HEK293 (cell line): ENCODE results near the gene CSNK1G3.

Experiments
- EGR2 ChIP-seq: fragments of 450-650 bp; formaldehyde crosslinking; IDR thresholded peaks from 2 replicates; pipeline ENCODE4 v1.5.1; 2016; ENCODE audit warnings: low read depth, missing biosample characterization, missing genetic modification characterization
- GLI4 ChIP-seq: fragments of 450-650 bp; formaldehyde crosslinking; IDR thresholded peaks from 2 replicates; pipeline ENCODE4 v1.5.1; 2016; ENCODE audit warnings: missing biosample characterization, missing genetic modification characterization
- KLF16 ChIP-seq: fragments of 450-650 bp; formaldehyde crosslinking; IDR thresholded peaks from 2 replicates; pipeline ENCODE4 v1.5.1; 2017; ENCODE audit warnings: missing biosample characterization, missing genetic modification characterization
- ZEB2 ChIP-seq: fragments of 450-650 bp; formaldehyde crosslinking; IDR thresholded peaks from 2 replicates; pipeline ENCODE4 v1.5.1; 2016; ENCODE audit warnings: missing biosample characterization, missing genetic modification characterization
- ZNF184 ChIP-seq: fragments of 450-650 bp; IDR thresholded peaks from 2 replicates; pipeline ENCODE4 v1.5.1; 2018; ENCODE audit warnings: missing biosample characterization, mild to moderate bottlenecking, missing genetic modification characterization
- ZNF341 ChIP-seq: fragments of 450-650 bp; formaldehyde crosslinking; IDR thresholded peaks from 2 replicates; pipeline ENCODE4; 2016; ENCODE audit warnings: low read depth, missing biosample characterization, missing genetic modification characterization
- ZNF629 ChIP-seq: fragments of 450-650 bp; formaldehyde crosslinking; IDR thresholded peaks from 2 replicates; pipeline ENCODE4 v1.5.1; 2017; ENCODE audit warnings: missing biosample characterization, missing genetic modification characterization
- ZNF76 ChIP-seq: fragments of 450-650 bp; formaldehyde crosslinking; IDR thresholded peaks from 2 replicates; pipeline ENCODE4; 2016; ENCODE audit warnings: low read depth, missing biosample characterization, missing genetic modification characterization, borderline replicate concordance
- ZNF785 ChIP-seq: fragments of 450-650 bp; formaldehyde crosslinking; IDR thresholded peaks from 2 replicates; pipeline ENCODE4 v1.5.1; 2016; ENCODE audit warnings: missing biosample characterization, missing genetic modification characterization
- ZNF791 ChIP-seq: fragments of 450-650 bp; formaldehyde crosslinking; IDR thresholded peaks from 2 replicates; pipeline ENCODE4 v1.5.1; 2016; ENCODE audit warnings: missing biosample characterization, missing genetic modification characterization
- TF ChIP-seq, protein P1 (sequence below): fragments of 450-650 bp; formaldehyde crosslinking; IDR thresholded peaks from 2 replicates; pipeline ENCODE4 v1.5.1; 2016; ENCODE audit warnings: missing biosample characterization, missing genetic modification characterization
- TF ChIP-seq, protein P2 (sequence below): fragments of 450-650 bp; formaldehyde crosslinking; IDR thresholded peaks from 2 replicates; pipeline ENCODE4 v1.5.1; 2016; ENCODE audit warnings: missing biosample characterization, missing genetic modification characterization
- TF ChIP-seq, protein P3 (sequence below): fragments of 450-650 bp; formaldehyde crosslinking; conservative IDR thresholded peaks from 2 replicates; pipeline ENCODE4 v1.5.1; 2016; ENCODE audit warnings: low read depth, missing biosample characterization, missing genetic modification characterization
- TF ChIP-seq, protein P4 (sequence below): fragments of 450-650 bp; formaldehyde crosslinking; IDR thresholded peaks from 2 replicates; pipeline ENCODE4 v1.5.0; 2017; ENCODE audit warnings: missing biosample characterization, missing genetic modification characterization, borderline replicate concordance
- TF ChIP-seq, protein P5 (sequence below): sonication (generic); formaldehyde crosslinking; IDR thresholded peaks from 2 replicates; pipeline ENCODE4 v1.8.1; 2022; ENCODE audit warnings: mild to moderate bottlenecking, moderate library complexity, missing genetic modification reagents
- TF ChIP-seq, protein P6 (sequence below): fragments of 450-650 bp; formaldehyde crosslinking; IDR thresholded peaks from 2 replicates; pipeline ENCODE4 v1.5.1; 2016; ENCODE audit warnings: missing biosample characterization, missing genetic modification characterization
- TF ChIP-seq, protein P7 (sequence below): fragments of 450-650 bp; formaldehyde crosslinking; IDR thresholded peaks from 2 replicates; pipeline ENCODE4 v1.5.1; 2016; ENCODE audit warnings: missing biosample characterization, missing genetic modification characterization

Gene CSNK1G3

DNA sequence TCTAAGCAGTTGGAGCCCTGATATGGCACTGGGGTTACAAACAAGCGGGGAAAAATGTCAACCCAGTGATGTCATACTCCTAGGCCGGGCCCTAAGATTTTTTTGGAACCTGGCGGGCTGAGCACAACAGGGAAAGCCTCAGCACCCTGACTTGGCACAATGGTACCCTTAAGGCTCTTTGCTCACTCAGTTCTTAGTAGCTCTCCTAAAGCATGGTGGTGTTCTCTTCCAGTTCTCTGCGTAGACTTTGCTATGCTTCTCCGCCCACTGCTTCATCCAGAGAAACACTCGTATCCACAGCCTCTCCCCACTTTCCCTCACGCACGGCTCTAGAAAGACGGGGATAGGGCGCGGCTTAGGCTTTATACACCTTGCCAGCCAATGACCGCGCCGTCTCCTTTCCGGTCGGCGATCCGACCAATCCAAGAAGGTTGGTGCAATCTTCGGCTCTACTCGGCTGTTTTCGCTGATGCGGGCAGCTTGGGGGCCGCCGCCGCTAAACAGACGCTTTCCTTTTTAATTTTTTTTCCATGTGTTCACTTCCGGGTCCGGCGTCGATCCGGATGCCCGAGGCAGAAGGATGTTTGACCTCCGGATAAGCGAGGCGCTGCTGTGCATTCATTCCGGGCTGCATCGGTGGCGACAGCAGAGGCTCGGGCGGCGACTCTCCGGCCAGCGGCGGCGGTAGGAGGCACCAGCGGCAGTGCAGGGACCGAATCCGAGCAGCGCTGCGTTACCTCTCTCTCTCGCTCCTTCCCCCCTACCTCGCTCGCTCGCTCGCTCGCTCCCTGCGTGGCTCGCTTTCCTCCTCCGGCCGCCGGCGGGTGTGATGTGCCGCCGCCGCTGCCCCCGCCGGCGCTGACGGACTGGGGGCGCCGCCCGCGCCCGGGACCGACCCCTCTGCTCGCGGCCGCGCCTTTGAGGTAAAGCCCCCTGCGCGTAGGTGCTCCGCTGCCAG is at the start of gene CSNK1G3 (continued):
- peak; percentile 92 for TF ChIP-seq ZNF629 (tag by site-specific recombination)
- TF ChIP-seq ZNF785 (tag by site-specific recombination) = no peak
- TF ChIP-seq, protein P1, sequence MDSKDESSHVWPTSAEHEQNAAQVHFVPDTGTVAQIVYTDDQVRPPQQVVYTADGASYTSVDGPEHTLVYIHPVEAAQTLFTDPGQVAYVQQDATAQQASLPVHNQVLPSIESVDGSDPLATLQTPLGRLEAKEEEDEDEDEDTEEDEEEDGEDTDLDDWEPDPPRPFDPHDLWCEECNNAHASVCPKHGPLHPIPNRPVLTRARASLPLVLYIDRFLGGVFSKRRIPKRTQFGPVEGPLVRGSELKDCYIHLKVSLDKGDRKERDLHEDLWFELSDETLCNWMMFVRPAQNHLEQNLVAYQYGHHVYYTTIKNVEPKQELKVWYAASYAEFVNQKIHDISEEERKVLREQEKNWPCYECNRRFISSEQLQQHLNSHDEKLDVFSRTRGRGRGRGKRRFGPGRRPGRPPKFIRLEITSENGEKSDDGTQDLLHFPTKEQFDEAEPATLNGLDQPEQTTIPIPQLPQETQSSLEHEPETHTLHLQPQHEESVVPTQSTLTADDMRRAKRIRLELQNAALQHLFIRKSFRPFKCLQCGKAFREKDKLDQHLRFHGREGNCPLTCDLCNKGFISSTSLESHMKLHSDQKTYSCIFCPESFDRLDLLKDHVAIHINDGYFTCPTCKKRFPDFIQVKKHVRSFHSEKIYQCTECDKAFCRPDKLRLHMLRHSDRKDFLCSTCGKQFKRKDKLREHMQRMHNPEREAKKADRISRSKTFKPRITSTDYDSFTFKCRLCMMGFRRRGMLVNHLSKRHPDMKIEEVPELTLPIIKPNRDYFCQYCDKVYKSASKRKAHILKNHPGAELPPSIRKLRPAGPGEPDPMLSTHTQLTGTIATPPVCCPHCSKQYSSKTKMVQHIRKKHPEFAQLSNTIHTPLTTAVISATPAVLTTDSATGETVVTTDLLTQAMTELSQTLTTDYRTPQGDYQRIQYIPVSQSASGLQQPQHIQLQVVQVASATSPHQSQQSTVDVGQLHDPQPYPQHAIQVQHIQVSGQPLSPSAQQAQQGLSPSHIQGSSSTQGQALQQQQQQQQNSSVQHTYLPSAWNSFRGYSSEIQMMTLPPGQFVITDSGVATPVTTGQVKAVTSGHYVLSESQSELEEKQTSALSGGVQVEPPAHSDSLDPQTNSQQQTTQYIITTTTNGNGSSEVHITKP (tag by site-specific recombination) = no peak
- TF ChIP-seq ZNF76 = peak; percentile 42; the same call in 1 of the 2 replicates
- 0 out of 2 replicates have a peak, but pooled peaks have one; percentile 29 for TF ChIP-seq GLI4 (tag by site-specific recombination)
- TF ChIP-seq, protein P2, sequence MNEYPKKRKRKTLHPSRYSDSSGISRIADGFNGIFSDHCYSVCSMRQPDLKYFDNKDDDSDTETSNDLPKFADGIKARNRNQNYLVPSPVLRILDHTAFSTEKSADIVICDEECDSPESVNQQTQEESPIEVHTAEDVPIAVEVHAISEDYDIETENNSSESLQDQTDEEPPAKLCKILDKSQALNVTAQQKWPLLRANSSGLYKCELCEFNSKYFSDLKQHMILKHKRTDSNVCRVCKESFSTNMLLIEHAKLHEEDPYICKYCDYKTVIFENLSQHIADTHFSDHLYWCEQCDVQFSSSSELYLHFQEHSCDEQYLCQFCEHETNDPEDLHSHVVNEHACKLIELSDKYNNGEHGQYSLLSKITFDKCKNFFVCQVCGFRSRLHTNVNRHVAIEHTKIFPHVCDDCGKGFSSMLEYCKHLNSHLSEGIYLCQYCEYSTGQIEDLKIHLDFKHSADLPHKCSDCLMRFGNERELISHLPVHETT (tag by site-specific recombination) = no peak; the same call in 1 of the 2 replicates
- 0 out of 2 replicates have a peak, but pooled peaks have one; percentile 10 for TF ChIP-seq ZNF791 (tag by site-specific recombination)
- no peak; the same call in 1 of the 2 replicates for TF ChIP-seq ZNF184 (tag by site-specific recombination)
- TF ChIP-seq, protein P3, sequence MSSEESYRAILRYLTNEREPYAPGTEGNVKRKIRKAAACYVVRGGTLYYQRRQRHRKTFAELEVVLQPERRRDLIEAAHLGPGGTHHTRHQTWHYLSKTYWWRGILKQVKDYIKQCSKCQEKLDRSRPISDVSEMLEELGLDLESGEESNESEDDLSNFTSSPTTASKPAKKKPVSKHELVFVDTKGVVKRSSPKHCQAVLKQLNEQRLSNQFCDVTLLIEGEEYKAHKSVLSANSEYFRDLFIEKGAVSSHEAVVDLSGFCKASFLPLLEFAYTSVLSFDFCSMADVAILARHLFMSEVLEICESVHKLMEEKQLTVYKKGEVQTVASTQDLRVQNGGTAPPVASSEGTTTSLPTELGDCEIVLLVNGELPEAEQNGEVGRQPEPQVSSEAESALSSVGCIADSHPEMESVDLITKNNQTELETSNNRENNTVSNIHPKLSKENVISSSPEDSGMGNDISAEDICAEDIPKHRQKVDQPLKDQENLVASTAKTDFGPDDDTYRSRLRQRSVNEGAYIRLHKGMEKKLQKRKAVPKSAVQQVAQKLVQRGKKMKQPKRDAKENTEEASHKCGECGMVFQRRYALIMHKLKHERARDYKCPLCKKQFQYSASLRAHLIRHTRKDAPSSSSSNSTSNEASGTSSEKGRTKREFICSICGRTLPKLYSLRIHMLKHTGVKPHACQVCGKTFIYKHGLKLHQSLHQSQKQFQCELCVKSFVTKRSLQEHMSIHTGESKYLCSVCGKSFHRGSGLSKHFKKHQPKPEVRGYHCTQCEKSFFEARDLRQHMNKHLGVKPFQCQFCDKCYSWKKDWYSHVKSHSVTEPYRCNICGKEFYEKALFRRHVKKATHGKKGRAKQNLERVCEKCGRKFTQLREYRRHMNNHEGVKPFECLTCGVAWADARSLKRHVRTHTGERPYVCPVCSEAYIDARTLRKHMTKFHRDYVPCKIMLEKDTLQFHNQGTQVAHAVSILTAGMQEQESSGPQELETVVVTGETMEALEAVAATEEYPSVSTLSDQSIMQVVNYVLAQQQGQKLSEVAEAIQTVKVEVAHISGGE (tag by site-specific recombination) = peak; percentile 96
- TF ChIP-seq, protein P4, sequence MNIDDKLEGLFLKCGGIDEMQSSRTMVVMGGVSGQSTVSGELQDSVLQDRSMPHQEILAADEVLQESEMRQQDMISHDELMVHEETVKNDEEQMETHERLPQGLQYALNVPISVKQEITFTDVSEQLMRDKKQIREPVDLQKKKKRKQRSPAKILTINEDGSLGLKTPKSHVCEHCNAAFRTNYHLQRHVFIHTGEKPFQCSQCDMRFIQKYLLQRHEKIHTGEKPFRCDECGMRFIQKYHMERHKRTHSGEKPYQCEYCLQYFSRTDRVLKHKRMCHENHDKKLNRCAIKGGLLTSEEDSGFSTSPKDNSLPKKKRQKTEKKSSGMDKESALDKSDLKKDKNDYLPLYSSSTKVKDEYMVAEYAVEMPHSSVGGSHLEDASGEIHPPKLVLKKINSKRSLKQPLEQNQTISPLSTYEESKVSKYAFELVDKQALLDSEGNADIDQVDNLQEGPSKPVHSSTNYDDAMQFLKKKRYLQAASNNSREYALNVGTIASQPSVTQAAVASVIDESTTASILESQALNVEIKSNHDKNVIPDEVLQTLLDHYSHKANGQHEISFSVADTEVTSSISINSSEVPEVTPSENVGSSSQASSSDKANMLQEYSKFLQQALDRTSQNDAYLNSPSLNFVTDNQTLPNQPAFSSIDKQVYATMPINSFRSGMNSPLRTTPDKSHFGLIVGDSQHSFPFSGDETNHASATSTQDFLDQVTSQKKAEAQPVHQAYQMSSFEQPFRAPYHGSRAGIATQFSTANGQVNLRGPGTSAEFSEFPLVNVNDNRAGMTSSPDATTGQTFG (tag by site-specific recombination) = peak; percentile 50; the same call in 1 of the 2 replicates
- TF ChIP-seq, protein P5, sequence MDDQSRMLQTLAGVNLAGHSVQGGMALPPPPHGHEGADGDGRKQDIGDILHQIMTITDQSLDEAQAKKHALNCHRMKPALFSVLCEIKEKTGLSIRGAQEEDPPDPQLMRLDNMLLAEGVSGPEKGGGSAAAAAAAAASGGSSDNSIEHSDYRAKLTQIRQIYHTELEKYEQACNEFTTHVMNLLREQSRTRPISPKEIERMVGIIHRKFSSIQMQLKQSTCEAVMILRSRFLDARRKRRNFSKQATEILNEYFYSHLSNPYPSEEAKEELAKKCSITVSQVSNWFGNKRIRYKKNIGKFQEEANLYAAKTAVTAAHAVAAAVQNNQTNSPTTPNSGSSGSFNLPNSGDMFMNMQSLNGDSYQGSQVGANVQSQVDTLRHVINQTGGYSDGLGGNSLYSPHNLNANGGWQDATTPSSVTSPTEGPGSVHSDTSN (CRISPR knock-in tag) = no peak; the same call in 1 of the 2 replicates
- TF ChIP-seq, protein P6, sequence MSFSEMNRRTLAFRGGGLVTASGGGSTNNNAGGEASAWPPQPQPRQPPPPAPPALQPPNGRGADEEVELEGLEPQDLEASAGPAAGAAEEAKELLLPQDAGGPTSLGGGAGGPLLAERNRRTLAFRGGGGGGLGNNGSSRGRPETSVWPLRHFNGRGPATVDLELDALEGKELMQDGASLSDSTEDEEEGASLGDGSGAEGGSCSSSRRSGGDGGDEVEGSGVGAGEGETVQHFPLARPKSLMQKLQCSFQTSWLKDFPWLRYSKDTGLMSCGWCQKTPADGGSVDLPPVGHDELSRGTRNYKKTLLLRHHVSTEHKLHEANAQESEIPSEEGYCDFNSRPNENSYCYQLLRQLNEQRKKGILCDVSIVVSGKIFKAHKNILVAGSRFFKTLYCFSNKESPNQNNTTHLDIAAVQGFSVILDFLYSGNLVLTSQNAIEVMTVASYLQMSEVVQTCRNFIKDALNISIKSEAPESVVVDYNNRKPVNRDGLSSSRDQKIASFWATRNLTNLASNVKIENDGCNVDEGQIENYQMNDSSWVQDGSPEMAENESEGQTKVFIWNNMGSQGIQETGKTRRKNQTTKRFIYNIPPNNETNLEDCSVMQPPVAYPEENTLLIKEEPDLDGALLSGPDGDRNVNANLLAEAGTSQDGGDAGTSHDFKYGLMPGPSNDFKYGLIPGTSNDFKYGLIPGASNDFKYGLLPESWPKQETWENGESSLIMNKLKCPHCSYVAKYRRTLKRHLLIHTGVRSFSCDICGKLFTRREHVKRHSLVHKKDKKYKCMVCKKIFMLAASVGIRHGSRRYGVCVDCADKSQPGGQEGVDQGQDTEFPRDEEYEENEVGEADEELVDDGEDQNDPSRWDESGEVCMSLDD (tag by site-specific recombination) = 0 out of 2 replicates have a peak, but pooled peaks have one; percentile 25
- TF ChIP-seq, protein P7, sequence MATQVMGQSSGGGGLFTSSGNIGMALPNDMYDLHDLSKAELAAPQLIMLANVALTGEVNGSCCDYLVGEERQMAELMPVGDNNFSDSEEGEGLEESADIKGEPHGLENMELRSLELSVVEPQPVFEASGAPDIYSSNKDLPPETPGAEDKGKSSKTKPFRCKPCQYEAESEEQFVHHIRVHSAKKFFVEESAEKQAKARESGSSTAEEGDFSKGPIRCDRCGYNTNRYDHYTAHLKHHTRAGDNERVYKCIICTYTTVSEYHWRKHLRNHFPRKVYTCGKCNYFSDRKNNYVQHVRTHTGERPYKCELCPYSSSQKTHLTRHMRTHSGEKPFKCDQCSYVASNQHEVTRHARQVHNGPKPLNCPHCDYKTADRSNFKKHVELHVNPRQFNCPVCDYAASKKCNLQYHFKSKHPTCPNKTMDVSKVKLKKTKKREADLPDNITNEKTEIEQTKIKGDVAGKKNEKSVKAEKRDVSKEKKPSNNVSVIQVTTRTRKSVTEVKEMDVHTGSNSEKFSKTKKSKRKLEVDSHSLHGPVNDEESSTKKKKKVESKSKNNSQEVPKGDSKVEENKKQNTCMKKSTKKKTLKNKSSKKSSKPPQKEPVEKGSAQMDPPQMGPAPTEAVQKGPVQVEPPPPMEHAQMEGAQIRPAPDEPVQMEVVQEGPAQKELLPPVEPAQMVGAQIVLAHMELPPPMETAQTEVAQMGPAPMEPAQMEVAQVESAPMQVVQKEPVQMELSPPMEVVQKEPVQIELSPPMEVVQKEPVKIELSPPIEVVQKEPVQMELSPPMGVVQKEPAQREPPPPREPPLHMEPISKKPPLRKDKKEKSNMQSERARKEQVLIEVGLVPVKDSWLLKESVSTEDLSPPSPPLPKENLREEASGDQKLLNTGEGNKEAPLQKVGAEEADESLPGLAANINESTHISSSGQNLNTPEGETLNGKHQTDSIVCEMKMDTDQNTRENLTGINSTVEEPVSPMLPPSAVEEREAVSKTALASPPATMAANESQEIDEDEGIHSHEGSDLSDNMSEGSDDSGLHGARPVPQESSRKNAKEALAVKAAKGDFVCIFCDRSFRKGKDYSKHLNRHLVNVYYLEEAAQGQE (tag by site-specific recombination) = no peak; the same call in 1 of the 2 replicates
- TF ChIP-seq ZEB2 (tag by site-specific recombination) = peak; percentile 85
- peak; percentile 76 for TF ChIP-seq KLF16 (tag by site-specific recombination)
- peak; percentile 50; the same call in 1 of the 2 replicates for TF ChIP-seq ZNF341 (tag by site-specific recombination)
- peak; percentile 45; the same call in 1 of the 2 replicates for TF ChIP-seq EGR2 (tag by site-specific recombination)
- TF ChIP-seq, all 188 proteins: peak for 66
